ENCODE results near the gene FSTL1.
A peak's percentile ranks its signal among the peaks of the same experiment; 100 is the strongest.

Gene FSTL1

DNA sequence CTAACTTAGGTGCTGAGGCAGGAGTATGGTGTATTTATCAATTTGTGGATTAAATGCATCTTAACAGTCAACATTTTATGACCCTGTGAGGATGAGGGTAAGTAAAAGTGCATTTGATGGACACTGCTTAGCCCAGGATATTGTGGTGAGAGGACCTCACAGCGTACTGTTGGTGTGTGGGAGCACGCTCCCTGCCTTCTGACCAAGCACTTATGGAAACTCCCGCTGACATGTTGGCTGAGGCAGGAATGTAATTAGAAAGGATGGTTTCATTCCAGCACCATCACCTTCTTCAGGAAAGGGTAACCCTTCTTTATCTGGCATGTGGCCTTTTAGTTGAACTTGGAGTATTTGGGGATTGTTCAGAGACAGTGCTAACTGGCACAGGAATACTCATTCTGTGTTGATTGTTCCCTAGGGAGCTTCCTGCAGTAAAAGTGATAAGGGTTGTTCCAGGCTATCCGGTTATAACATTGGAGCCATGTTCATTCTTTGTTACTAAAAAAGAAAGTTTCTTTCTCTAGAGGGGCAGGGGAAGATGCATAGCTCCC, 11.7 kb upstream of the FSTL1 start:
- FAIRE-seq = no peak

DNA sequence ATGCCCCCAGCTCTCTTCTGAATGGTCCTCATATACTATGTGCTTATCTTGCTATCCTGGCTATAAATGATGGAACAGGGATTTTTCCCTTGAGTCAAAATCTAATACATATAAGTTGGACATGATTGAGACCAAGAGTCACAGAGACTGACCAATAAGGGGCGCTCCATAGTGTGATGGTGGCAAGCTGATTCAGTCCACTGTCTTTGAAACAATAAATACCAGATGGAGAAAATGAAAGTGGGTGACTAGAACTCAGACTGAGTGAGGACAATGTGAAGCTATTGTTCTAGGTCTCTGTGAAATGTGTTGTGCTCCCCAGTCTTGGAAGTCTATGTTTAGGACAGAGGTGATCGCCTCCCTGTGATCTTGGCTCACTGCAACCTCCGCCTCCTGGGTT, 10.6 kb upstream of the FSTL1 start:
- no peak for FAIRE-seq

- FAIRE-seq = no peak
Measured at GRCh38 chr3:120460862-120461261, 10.1 kb upstream of the FSTL1 start.

DNA sequence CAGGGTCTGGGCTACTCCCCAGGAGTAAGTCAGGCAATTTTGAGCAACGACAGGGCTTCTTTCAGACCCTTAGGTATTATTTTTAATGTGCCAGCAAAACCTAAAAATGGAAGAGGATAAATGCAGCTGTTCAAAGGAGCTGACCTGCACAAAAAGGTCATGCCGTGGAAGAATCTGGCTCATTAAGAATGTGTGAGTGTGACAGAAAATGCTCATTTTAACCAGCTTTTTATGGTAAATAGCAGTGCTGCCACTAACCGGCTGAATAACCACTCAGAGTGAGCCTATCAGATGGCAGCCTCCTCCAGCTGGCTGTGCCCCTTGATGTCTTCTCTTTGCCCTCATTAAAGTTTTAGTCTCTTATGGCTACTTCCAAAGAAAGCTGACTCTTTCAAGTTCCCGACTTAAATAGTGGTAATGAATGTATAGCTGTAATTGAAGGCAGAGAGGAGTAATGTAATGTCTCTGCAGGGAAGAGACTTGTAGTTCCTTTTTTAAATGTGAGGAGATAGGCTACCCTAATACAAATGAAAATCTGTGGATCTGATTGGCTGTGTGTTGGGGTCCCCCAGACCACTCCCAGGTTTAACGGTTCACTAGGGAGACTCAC, 9.5 kb upstream of the FSTL1 start:
- FAIRE-seq = no peak

DNA sequence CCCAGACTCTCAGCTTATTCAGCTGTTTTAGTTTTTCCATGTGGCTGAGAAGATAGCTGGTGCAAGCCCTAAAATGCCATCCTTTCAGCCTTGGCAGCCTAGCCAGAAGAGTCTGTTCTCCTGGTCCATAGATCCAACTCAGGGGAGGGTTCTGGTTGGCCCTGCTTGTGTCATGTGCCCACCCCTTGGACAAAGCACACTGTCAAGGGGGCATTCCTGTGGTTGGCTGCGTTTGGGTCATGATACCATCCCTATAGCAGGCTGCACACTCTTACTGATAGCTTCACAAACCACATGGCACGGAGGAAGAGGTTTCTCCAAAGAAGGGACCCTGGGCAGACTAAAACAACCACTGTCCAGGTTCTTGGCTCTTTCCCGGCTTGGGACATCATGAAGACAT, 8.4 kb upstream of the FSTL1 start:
- no peak for FAIRE-seq

DNA sequence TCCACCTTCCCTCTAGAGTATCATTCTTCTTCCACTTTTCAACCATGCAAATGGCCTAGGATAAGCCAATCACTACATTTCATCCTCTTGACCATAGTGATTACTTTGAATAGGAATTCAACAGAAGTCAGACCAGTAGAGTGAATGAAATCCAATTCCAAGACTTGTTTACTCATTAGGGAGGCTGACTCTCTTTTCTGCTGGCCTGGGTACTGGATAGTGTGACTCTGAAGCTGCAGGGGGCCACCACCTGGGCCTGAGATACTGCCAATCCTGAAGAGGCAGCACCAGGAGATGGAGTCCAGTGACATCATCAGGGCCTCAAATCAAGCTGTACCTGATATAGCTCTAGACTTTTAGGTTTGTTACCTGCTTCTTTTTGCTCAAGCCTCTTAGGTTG, 7.0 kb upstream of the FSTL1 start:
- no peak for FAIRE-seq

DNA sequence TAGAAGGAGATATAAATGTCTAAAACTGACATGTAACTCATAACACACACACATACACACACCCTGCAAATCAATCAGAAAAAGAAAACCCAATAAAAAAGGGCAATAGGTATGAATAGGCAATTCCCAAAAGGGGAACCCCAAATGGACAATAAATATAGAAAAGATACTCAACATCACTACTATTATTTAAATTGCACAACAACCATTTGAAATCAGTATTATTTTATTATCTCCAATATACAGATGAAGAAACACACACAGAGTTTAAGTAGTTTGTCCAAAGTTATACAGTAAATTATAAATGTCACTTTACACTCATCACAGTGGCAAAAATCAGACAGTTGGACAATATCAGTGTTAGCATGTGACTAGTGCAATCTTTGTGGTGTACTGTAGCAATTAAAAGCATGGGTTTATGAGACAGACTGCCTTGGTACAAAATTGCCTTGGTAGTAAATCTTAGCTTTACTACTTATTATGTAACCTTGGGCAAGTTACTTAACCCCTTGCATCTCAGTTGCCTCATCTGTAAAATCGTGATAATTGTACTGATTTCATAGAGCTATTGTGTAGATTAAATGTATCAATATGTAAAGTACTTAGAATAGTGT, 3.4 kb upstream of the FSTL1 start:
- peak; percentile 73 for FAIRE-seq

- no peak for FAIRE-seq
Measured at GRCh38 chr3:120452816-120453215, 2.0 kb upstream of the FSTL1 start.

DNA sequence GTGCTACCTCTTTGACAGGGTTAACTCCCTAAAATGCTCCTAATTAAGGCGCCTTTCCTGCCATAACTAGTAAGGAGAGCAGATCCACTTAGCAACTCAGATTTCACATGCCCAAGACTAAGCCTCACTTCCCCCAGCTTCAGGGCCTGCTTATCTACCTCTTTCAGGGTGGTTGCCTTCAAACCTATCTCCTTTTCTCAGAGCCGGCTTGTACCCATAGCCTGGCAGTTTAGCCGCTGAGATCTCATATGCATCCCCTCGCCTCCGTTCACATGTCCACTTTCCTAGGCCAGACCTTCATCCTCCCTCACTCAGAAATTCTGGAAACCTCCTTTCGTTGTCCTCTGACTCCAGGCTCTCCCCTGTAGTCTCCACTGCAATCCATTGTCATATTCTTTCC, 1.0 kb upstream of the FSTL1 start:
- FAIRE-seq = no peak

- no peak for FAIRE-seq
Measured at GRCh38 chr3:120451272-120451761, 525 bp upstream of the FSTL1 start.

GRCh38 chr3:120449701-120450599, 842 bp downstream of the FSTL1 start:
- no peak for FAIRE-seq

GRCh38 chr3:120449251-120449650, 1.5 kb downstream of the FSTL1 start:
- FAIRE-seq = no peak

GRCh38 chr3:120448756-120449155, 2.0 kb downstream of the FSTL1 start:
- no peak for FAIRE-seq

DNA sequence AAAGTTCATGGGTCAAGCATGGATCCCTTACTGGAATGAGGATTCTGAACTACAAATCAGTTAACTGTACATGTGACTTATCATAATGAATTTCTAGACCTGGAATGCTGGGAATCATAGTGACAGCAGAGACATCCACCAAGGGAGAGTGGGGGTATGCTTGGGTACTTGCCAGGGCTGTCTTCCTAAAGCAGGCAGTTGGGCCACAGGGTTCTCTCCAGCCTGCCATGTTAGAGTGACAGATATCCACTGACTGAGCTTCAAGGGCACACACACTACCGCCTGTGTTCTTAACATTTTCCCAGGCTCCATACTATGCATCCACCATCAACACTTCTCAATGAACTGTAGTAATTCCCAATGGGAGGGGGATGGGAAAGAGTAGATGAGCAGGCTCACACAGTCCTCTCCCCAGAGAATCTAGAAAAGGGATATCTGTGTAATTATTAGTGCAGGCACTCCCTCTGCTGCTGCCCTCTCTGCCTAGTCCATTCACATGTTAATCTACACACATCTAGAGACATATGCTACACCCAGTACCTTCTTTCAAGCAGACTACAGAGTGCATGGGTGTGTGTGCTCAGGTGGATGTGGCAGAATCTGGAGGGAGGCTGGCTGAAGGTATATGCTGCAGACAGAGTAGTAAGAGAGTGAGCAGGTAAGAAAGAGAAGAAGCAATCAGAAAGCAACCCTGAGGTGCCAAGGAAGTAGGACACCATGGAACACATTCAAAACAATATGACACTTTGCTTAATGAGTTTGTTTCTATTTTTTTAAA, 3.7 kb downstream of the FSTL1 start:
- no peak for FAIRE-seq

DNA sequence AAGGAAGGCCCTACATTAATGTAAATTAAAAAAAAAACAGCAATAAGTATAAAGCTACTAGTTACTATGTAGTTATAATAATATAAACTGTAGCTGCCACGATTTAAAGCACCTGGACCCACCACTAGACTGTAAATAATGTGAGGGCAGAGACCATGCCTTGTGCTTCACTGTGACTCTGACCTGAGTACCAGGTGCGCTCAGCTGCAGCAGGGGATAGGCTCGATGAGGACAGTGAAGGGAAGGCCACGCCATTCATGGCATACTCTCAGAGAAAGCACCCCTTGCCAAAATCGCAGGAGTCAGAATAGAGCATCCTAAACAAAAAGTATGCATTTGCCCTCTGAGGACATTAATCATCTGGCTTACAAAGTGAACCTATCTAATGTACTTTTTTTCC, 5.1 kb downstream of the FSTL1 start:
- no peak for FAIRE-seq

DNA sequence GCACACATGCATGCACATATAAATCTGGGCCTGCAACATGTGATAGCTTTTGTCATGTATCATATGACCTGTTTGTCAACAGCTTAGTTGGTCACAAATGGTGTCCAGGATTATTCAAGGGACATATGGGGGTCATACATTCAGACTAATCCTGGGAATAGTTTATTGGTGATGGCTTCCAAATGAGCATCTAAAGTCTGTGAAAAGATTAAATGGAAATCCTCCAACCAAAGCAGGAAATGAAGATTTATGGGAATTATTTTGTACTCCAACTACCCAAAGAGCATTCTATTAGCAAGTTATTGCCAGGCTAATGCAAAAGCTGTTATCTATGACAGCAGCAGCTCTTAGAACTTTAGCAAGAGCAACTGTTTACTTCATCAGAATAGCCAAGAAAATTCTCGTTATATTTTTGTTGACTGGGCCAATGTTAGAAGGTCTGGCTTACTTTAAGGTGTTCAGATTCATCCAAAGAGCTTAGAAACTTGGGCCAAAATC, 7.1 kb downstream of the FSTL1 start:
- FAIRE-seq = no peak

GRCh38 chr3:120442975-120443517, 7.7 kb downstream of the FSTL1 start:
- FAIRE-seq = no peak

DNA sequence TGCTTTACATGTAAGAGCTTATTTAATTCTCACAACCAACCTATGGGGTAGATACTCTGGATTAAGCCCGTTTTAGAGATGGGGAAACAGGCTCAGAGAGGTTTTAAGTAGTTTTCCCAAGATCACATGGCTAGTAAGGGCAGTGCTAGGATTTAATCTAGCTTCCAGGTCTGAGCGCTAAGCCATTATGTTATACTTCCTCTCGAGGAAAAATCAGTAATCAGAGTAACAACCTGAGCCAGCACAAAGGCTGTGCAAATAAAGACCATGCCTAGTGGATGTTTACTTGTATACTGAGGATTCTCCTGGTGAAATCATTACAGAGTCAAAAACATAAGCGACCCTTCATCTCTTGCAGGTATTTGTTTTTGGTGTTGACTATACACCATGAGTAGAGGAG, 9.0 kb downstream of the FSTL1 start:
- FAIRE-seq = no peak

DNA sequence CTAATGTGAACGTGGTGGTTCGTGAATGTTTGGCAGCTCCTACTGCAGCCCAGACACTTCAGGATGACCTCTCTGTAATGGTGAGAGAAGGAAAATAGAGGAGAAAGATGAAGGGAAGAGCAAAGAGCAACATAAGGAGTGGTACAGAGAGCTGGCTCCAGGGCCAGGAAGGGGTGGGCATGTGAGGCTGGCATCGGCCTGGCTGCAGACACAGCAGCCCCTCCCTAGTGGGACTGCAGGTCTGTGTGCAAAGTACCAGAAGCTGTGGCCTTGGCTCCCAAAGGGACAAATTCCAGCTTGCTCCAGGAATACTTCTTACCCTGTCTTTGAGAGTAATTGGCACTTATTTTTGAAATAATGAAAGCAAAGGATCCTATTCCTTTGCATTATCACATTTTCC, 10.0 kb downstream of the FSTL1 start:
- no peak for FAIRE-seq

- FAIRE-seq = no peak
Measured at GRCh38 chr3:120440001-120440703, 10.6 kb downstream of the FSTL1 start.

GRCh38 chr3:120438665-120439370, 12.0 kb downstream of the FSTL1 start:
- FAIRE-seq = no peak

Measured in colon (tissue), 2 donors.